ENCODE measurements around the gene MAU2. TPM values are rescaled to one million over a fixed set of nuclear protein-coding genes. Genes with fewer than 3 reads are reported as not detected.
A peak's percentile ranks its signal among the peaks of the same experiment; 100 is the strongest.

MAU2 gene
- total and polyA plus RNA-seq, 2 of the 13 experiments (the other 11 are each of a cell fraction or from before 2014, with no cell fraction given): 16.8 to 33.8 TPM

DNA sequence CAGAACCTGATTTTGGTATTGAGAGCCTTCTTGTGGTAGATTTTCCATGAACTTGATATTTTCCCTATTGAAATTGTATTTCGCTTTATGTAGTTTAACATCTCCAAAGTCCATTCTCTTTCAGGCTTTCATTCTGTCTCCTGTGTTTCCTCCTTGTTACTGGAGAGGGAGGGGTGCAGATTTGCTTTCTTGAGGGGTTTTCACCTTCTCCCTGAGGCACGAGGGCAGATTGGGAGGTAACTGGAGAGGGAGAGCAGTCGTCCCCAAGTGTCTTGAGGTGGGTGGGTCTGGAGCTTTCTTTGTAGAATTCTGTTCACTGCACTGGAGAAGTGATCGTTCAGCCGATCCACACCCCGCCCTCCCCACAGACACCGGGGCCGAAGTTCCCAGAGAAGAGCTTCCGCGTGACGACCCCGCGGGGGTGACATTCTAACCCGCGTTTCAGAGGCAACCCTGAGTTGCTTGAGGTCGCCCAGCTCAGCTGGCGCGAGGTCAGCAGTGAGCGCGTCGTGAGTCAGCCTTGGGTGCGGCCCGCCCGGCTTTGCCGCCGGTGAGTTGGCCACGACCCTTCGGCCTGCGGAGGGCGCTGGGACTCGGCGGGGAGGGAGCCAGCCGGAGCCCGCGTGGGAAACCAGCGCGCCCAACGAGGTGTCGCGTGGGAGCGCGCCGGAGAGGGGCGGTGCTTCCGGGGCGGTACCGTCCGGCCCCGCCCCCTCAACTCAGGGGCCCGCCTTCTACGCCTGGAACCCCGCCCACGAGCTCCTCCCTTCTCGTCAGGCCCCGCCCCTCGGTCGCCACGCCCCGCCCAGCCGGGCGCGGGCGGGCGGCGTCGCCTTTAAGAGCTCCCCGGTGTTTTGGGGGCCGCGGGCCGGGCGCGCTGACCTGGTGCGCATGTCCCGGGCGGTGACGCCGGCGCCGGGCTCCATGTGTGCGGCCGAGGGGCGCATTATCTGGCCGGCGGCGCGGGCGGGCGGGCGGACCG, 84.5 kb downstream of the MAU2 start, which contains the start of gene GATAD2A (continued):
- TF ChIP-seq, protein P1, sequence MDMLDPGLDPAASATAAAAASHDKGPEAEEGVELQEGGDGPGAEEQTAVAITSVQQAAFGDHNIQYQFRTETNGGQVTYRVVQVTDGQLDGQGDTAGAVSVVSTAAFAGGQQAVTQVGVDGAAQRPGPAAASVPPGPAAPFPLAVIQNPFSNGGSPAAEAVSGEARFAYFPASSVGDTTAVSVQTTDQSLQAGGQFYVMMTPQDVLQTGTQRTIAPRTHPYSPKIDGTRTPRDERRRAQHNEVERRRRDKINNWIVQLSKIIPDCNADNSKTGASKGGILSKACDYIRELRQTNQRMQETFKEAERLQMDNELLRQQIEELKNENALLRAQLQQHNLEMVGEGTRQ (IDR thresholded peaks at IDR 0.05; ENCODE audit: low read depth, low read length): no peak
- TF ChIP-seq, protein P1 (CRISPR knock-in tag; IDR thresholded peaks at IDR 0.05; ENCODE audit: borderline replicate concordance): peak; percentile 9; the same call in 1 of the 2 replicates
- TF ChIP-seq MAFF (IDR thresholded peaks at IDR 0.05; ENCODE audit: low read depth, low read length) (no peak), SIX4 (CRISPR knock-in tag; IDR thresholded peaks at IDR 0.05) (no peak), SNRNP70 (IDR thresholded peaks at IDR 0.05; ENCODE audit: low read depth, low read length) (no peak), TAF15 (IDR thresholded peaks at IDR 0.05; ENCODE audit: low read depth, low read length, poor library complexity, severe bottlenecking) (no peak), RBM39 (IDR thresholded peaks at IDR 0.05; ENCODE audit: low read depth, low read length, poor library complexity, severe bottlenecking) (no peak), FOSL1 (CRISPR knock-in tag; IDR thresholded peaks at IDR 0.05; ENCODE audit: borderline replicate concordance) (peak; percentile 64; the same call in 1 of the 2 replicates), CHD4 (IDR thresholded peaks at IDR 0.05; ENCODE audit: borderline replicate concordance, low read length) (no peak), ZFP36 (IDR thresholded peaks at IDR 0.05; ENCODE audit: borderline replicate concordance, low read depth, low read length, partially characterized antibody) (no peak), STAT5B (CRISPR knock-in tag; IDR thresholded peaks at IDR 0.05) (0 out of 2 replicates have a peak, but pooled peaks have one; percentile 39), ZNF607 (CRISPR knock-in tag; IDR thresholded peaks at IDR 0.05; ENCODE audit: borderline replicate concordance) (peak; percentile 99), ZFP62 (CRISPR knock-in tag; IDR thresholded peaks at IDR 0.05) (no peak), ZBTB7B (CRISPR knock-in tag; IDR thresholded peaks at IDR 0.05) (no peak), MYNN (CRISPR knock-in tag; IDR thresholded peaks at IDR 0.05; ENCODE audit: low read depth) (peak; percentile 91; the same call in 1 of the 2 replicates), CC2D1A (CRISPR knock-in tag; IDR thresholded peaks at IDR 0.05) (no peak), ZIK1 (CRISPR knock-in tag; IDR thresholded peaks at IDR 0.05; ENCODE audit: borderline replicate concordance, low read depth) (peak; percentile 91), SIX1 (CRISPR knock-in tag; IDR thresholded peaks at IDR 0.05; ENCODE audit: borderline replicate concordance) (no peak; the same call in 1 of the 2 replicates)
- TF ChIP-seq, protein P2, sequence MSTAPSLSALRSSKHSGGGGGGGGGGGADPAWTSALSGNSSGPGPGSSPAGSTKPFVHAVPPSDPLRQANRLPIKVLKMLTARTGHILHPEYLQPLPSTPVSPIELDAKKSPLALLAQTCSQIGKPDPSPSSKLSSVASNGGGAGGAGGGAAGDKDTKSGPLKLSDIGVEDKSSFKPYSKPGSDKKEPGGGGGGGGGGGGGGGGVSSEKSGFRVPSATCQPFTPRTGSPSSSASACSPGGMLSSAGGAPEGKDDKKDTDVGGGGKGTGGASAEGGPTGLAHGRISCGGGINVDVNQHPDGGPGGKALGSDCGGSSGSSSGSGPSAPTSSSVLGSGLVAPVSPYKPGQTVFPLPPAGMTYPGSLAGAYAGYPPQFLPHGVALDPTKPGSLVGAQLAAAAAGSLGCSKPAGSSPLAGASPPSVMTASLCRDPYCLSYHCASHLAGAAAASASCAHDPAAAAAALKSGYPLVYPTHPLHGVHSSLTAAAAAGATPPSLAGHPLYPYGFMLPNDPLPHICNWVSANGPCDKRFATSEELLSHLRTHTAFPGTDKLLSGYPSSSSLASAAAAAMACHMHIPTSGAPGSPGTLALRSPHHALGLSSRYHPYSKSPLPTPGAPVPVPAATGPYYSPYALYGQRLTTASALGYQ (CRISPR knock-in tag; IDR thresholded peaks at IDR 0.05): peak; percentile 68; the same call in 1 of the 2 replicates
- TF ChIP-seq, protein P3, sequence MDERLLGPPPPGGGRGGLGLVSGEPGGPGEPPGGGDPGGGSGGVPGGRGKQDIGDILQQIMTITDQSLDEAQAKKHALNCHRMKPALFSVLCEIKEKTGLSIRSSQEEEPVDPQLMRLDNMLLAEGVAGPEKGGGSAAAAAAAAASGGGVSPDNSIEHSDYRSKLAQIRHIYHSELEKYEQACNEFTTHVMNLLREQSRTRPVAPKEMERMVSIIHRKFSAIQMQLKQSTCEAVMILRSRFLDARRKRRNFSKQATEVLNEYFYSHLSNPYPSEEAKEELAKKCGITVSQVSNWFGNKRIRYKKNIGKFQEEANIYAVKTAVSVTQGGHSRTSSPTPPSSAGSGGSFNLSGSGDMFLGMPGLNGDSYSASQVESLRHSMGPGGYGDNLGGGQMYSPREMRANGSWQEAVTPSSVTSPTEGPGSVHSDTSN (CRISPR knock-in tag; IDR thresholded peaks at IDR 0.05): no peak

All from HepG2 (cell line).